Right lobe of liver (tissue), 6 donors: ENCODE results near the gene CCM2. TPM values are rescaled to one million over a fixed set of nuclear protein-coding genes. Genes with fewer than 3 reads are reported as not detected.
A peak's percentile ranks its signal among the peaks of the same experiment; 100 is the strongest.

Experiments used
- ATAC-seq, 4 donors: fragments of 200-7000 bp; cut with Tn5 transposase; one replicate each; pipeline ENCODE4 v1.9.1; 2020; ENCODE audit warnings: mild to moderate bottlenecking in 4 of 4, moderate library complexity in 4 of 4
- DNase-seq, 3 donors: peaks; one replicate each; pipeline ENCODE4 v3.0.0-alpha.2; 2020
- H3K27ac ChIP-seq, 3 donors: fragments of 200-600 bp; one replicate each; pipeline ENCODE4 v1.8.0; 2022
- H3K27me3 ChIP-seq, 2 donors: fragments of 200-600 bp; one replicate each; pipeline ENCODE4 v1.8.0; 2022
- H3K36me3 ChIP-seq, 4 donors: fragments of 200-600 bp; sonication (generic) in 1 of 4; one replicate each; pipeline versions ENCODE4 v1.5.1 to v1.8.0; 2017 to 2022; ENCODE audit warnings: control low read depth in 1 of 4
- H3K4me1 ChIP-seq, 4 donors: fragments of 200-600 bp; sonication (generic) in 1 of 4; one replicate each; pipeline versions ENCODE4 v1.5.1 to v1.8.0; 2017 to 2022; ENCODE audit warnings: control low read depth in 1 of 4
- H3K4me3 ChIP-seq, 3 donors: fragments of 200-600 bp; one replicate each; pipeline ENCODE4 v1.8.0; 2022
- H3K9me3 ChIP-seq, 4 donors: fragments of 200-600 bp; sonication (generic) in 1 of 4; one replicate each; pipeline versions ENCODE4 v1.5.1 to v1.8.0; 2017 to 2022; ENCODE audit warnings: control low read depth in 1 of 4
- CTCF ChIP-seq, 4 donors: fragments of 200-600 bp in 3 of 4; fragments of 450-650 bp in 1 of 4; IDR thresholded peaks; one replicate each; pipeline versions ENCODE4 v1.5.1 to v1.8.0; 2016 to 2022; ENCODE audit warnings: antibody characterized with exemption in 4 of 4, mild to moderate bottlenecking in 2 of 4
- POLR2A ChIP-seq: fragments of 450-650 bp; IDR thresholded peaks from one replicate; pipeline ENCODE4 v1.6.1; 2017; ENCODE audit warnings: antibody characterized with exemption, mild to moderate bottlenecking
- WGBS: methylation state at CpG from one replicate; pipeline ENCODE4 v1.1.6; 2018; ENCODE audit warnings: low coverage, low lambda C conversion rate; ENCODE audit not compliant: insufficient coverage; ENCODE audit errors: missing lambda C conversion rate; 5-methylcytosine and 5-hydroxymethylcytosine counted together
- intact Hi-C, 2 donors: fragments of 100-400 bp; cut with DNase I; formaldehyde crosslinking; loops; one replicate each; pipeline versions ENCODE4 v1.11.2 to v1.14.1; 2022
- total RNA-seq, 6 experiments: library from RNA; depleted of rRNA in 2 of 6; stranded (reverse); fragments of >200 nt in 2 of 6; fragmentation: NEBNext Ultra II Directional in 3 of 6; extraction: Animal tissue kit (Norgen Biotek cat#: 25700) in 3 of 6; gene quantifications; one replicate each; pipeline versions ENCODE4 v1.1.0 to v1.2.4, GENCODE V29; 2016 to 2023
- donor health status: DM: no; HTN: yes; CAD: no.
- donor health status: DM: no; HTN: no; CAD: no.
- donor health status: DM: no; HTN: no; CAD: no.
- donor health status: DM: no; HTN: yes; CAD: no.
- donor health status: DM: no; HTN: yes; CAD: no.

CCM2 gene
- total RNA-seq, 6 experiments from 2014 or later: 29.4 to 70.7 (median 37.9) TPM

GRCh38 chr7:44965441-44965903 is 34.5 kb upstream of the CCM2 start:
- Histone ChIP-seq H3K36me3 (no peaks in the 10 kb centered on the region), H3K4me3 (no peak overlapping the region), H3K9me3 (no peaks in the 10 kb centered on the region), H3K27me3 (peaks cover 0 to 8% of the 10 kb centered on the region in 2 donors), H3K4me1 (peaks cover 0 to 11% (median 3%) of the 10 kb centered on the region in 4 donors), H3K27ac (no peak overlapping the region)
- ATAC-seq (no peak), DNase-seq (peak in 1 of 3 donors; percentile 34)
- TF ChIP-seq CTCF (IDR thresholded peaks at IDR 0.05) (no peak), POLR2A (no peak)
- intact Hi-C loops: no loop called here
- no CpG with 5 or more reads among the region's 16 CpGs for WGBS

GRCh38 chr7:44965937-44966730 is 33.9 kb upstream of the CCM2 start:
- ATAC-seq (no peak), DNase-seq (peak in 1 of 3 donors; percentile 36)
- no peak overlapping the region for H3K4me3 ChIP-seq
- H3K4me1 ChIP-seq: peaks cover 0 to 11% (median 3%) of the 10 kb centered on the region in 4 donors
- TF ChIP-seq POLR2A: no peak
- no peak for TF ChIP-seq CTCF (IDR thresholded peaks at IDR 0.05)
- H3K9me3 ChIP-seq: no peaks in the 10 kb centered on the region
- WGBS: 96% methylated on average over 10 of the region's 18 CpGs
- intact Hi-C loops: no loop called here
- no peaks in the 10 kb centered on the region for H3K36me3 ChIP-seq
- peaks cover 0 to 8% of the 10 kb centered on the region in 2 donors for H3K27me3 ChIP-seq
- H3K27ac ChIP-seq: no peak overlapping the region

GRCh38 chr7:44966731-44967538 is 33.1 kb upstream of the CCM2 start:
- H3K27ac ChIP-seq: no peak overlapping the region
- no peaks in the 10 kb centered on the region for H3K9me3 ChIP-seq
- intact Hi-C loops: no loop called here
- peaks cover 0 to 11% (median 3%) of the 10 kb centered on the region in 4 donors for H3K4me1 ChIP-seq
- H3K27me3 ChIP-seq: peaks cover 0 to 8% of the 10 kb centered on the region in 2 donors
- TF ChIP-seq POLR2A (no peak), CTCF (IDR thresholded peaks at IDR 0.05) (no peak)
- no peaks in the 10 kb centered on the region for H3K36me3 ChIP-seq
- H3K4me3 ChIP-seq: no peak overlapping the region
- DNase-seq (peak in 1 of 3 donors; percentile 33), ATAC-seq (no peak)
- 86% methylated on average over 4 of the region's 9 CpGs for WGBS

GRCh38 chr7:44967571-44968446 is 32.2 kb upstream of the CCM2 start:
- ATAC-seq (peak; percentile 5 to 29 (median 23)), DNase-seq (peak in 1 of 3 donors; percentile 43)
- Histone ChIP-seq H3K4me3 (no peak overlapping the region), H3K9me3 (no peaks in the 10 kb centered on the region), H3K27me3 (no peaks in the 10 kb centered on the region), H3K4me1 (peaks cover 0 to 3% (median 1%) of the 10 kb centered on the region in 4 donors), H3K27ac (no peak overlapping the region), H3K36me3 (no peaks in the 10 kb centered on the region)
- 85% methylated on average over 4 of the region's 18 CpGs for WGBS
- no peak for TF ChIP-seq POLR2A
- TF ChIP-seq CTCF (IDR thresholded peaks at IDR 0.05): peak in 1 of 4 donors; percentile 24
- intact Hi-C loops: no loop called here
